HG03064 (cell line): Measurements from ENCODE around the gene SMTNL2.
"Not testable (repeated sequence)": the region's sequence is repeated elsewhere in the genome, so short reads cannot be mapped to it uniquely, and the experiment has no call there.

Experiments used
- ATAC-seq: cut with Tn5 transposase; IDR thresholded peaks from one replicate; pipeline ENCODE4 v1.9.1; 2021; ENCODE audit warnings: low read depth; ENCODE audit not compliant: unreplicated experiment

SMTNL2 gene

GRCh38 chr17:4583206-4583605, 1.1 kb upstream of the SMTNL2 start:
- ATAC-seq: no peak

- no peak for ATAC-seq
Observed at GRCh38 chr17:4583782-4584100, 588 bp upstream of the SMTNL2 start.

- no peak for ATAC-seq
Observed at GRCh38 chr17:4584917-4585637, 748 bp downstream of the SMTNL2 start.

GRCh38 chr17:4585638-4585994, 1.3 kb downstream of the SMTNL2 start:
- no peak for ATAC-seq

- no peak for ATAC-seq
Observed at GRCh38 chr17:4586043-4586442, 1.7 kb downstream of the SMTNL2 start.

- ATAC-seq: no peak
Observed at GRCh38 chr17:4587195-4587594, 2.9 kb downstream of the SMTNL2 start.

- ATAC-seq: no peak
Observed at GRCh38 chr17:4587803-4588202, 3.5 kb downstream of the SMTNL2 start.

- ATAC-seq: no peak
Observed at GRCh38 chr17:4588391-4588790, 4.1 kb downstream of the SMTNL2 start.

GRCh38 chr17:4588898-4589625, 4.7 kb downstream of the SMTNL2 start:
- ATAC-seq: no peak

GRCh38 chr17:4590042-4590441, 5.7 kb downstream of the SMTNL2 start:
- ATAC-seq: not testable (repeated sequence)

- no peak for ATAC-seq
Observed at GRCh38 chr17:4590981-4591453, 6.7 kb downstream of the SMTNL2 start.

- no peak for ATAC-seq
Observed at GRCh38 chr17:4591529-4591928, 7.2 kb downstream of the SMTNL2 start.

GRCh38 chr17:4592240-4593005, 8.1 kb downstream of the SMTNL2 start:
- no peak for ATAC-seq

- no peak for ATAC-seq
Observed at GRCh38 chr17:4593021-4593421, 8.7 kb downstream of the SMTNL2 start.

- ATAC-seq: no peak
Observed at GRCh38 chr17:4594406-4594805, 10.1 kb downstream of the SMTNL2 start.

- ATAC-seq: no peak
Observed at GRCh38 chr17:4594931-4595684, 10.8 kb downstream of the SMTNL2 start.

- not testable (repeated sequence) for ATAC-seq
Observed at GRCh38 chr17:4595685-4596342, 11.5 kb downstream of the SMTNL2 start.

- ATAC-seq: no peak
Observed at GRCh38 chr17:4596636-4597380, 12.5 kb downstream of the SMTNL2 start.

GRCh38 chr17:4597975-4598374, 13.6 kb downstream of the SMTNL2 start:
- ATAC-seq: no peak
